SIG-M5 treated with dmso at 0.1 percent for 504 hours (cell line): ENCODE measurements around the gene DLX4.

Experiments
- DNase-seq: peaks from one replicate; lab custom pipeline; 2025; ENCODE audit not compliant: unreplicated experiment; lab: John Stamatoyannopoulos, UW

The DLX4 gene

GRCh38 chr17:49969134-49969759, at the start of gene DLX4:
TSS of gene DLX4 (plus strand) at chr17:49969190. CDS start at chr17:49969469, 279 bp downstream.
- DNase-seq, result no peak

GRCh38 chr17:49920030-49920769, 48.8 kb upstream of the DLX4 start:
- no peak for DNase-seq

GRCh38 chr17:49922095-49922494, 46.9 kb upstream of the DLX4 start:
- no peak for DNase-seq

GRCh38 chr17:49924116-49924515, 44.9 kb upstream of the DLX4 start:
- no peak for DNase-seq

- DNase-seq, result no peak
Observed at GRCh38 chr17:49924589-49924988, 44.4 kb upstream of the DLX4 start.

- no peak for DNase-seq
Observed at GRCh38 chr17:49925921-49926320, 43.1 kb upstream of the DLX4 start.

- DNase-seq, result no peak
Observed at GRCh38 chr17:49926886-49927285, 42.1 kb upstream of the DLX4 start.

GRCh38 chr17:49928126-49928800, 40.7 kb upstream of the DLX4 start:
- no peak for DNase-seq

GRCh38 chr17:49928837-49929475, 40.0 kb upstream of the DLX4 start:
- DNase-seq, result no peak

- no peak for DNase-seq
Observed at GRCh38 chr17:49930880-49931279, 38.1 kb upstream of the DLX4 start.

- DNase-seq, result no peak
Observed at GRCh38 chr17:49931416-49932137, 37.4 kb upstream of the DLX4 start.

- no peak for DNase-seq
Observed at GRCh38 chr17:49932138-49932723, 36.8 kb upstream of the DLX4 start.

GRCh38 chr17:49932901-49933300, 36.1 kb upstream of the DLX4 start:
- no peak for DNase-seq

GRCh38 chr17:49935526-49936210, 33.3 kb upstream of the DLX4 start:
- no peak for DNase-seq

GRCh38 chr17:49936386-49936785, 32.6 kb upstream of the DLX4 start:
- no peak for DNase-seq

GRCh38 chr17:49939318-49939717, 29.7 kb upstream of the DLX4 start:
- DNase-seq, result peak; percentile 41

- no peak for DNase-seq
Observed at GRCh38 chr17:49941427-49941826, 27.6 kb upstream of the DLX4 start.

- no peak for DNase-seq
Observed at GRCh38 chr17:49942947-49943346, 26.0 kb upstream of the DLX4 start.

GRCh38 chr17:49944273-49944870, 24.6 kb upstream of the DLX4 start:
- DNase-seq, result no peak

- no peak for DNase-seq
Observed at GRCh38 chr17:49946208-49946607, 22.8 kb upstream of the DLX4 start.
